ENCODE measurements around the gene ZNF143. TPM values are rescaled to one million over a fixed set of nuclear protein-coding genes. Genes with fewer than 3 reads are reported as not detected.
"Not testable (repeated sequence)": the region's sequence is repeated elsewhere in the genome, so short reads cannot be mapped to it uniquely, and the experiment has no call there.

ZNF143 gene
- 22.7 TPM for total RNA-seq
- long read RNA-seq, transcript ZNF143-213 (16 exons, 2,022 nt), result major isoform, 6 of 13 reads
- long read RNA-seq, transcript ZNF143-203 (16 exons, 2,947 nt), result minor isoform, 5 of 13 reads
- long read RNA-seq, partial matches to known transcripts, result 1 of 13 reads
- long read RNA-seq, other reads (novel, unspliced or antisense), result 1 of 13 reads

DNA sequence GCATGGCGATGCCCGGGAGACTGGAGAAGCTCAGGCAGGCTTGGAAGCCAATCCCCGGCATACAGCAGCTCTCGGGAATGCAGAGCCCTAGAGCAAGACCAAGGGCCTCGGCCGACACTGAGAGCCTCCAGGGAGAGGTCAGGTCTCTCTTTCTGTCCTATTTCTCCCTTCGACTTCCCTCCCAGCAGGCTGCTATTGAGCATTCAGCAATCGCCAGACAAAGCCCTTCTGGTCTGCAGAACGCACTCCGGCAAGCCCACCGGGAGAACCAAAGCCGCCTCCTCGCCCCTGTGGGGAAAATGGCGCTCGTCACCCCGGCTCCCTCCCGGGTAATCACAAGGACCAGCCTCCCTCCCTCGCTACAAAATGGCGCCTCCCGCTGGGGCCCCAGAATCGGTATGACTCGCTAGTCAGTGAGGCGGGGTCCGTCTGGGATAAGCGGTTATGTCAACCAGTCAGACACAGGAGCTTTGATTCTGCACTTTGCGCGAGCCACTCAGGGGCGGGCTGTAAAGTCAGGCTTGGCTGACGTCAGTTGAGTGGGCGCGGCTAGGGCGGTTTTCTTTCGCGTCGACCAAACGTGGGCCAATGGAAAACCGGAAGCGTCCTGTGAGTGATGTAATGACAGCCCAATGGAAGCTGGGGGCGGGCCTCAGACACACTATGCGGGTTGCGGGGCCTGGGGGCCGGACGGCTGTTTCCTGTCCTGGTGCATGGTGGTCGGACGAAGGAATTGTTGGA, at the start of gene ZNF143:
ZNF143 (plus strand) TSS at position 691 of the 741 bp plus-strand sequence. CDS start 10,297 bp downstream, outside the sequence.
- intact Hi-C loops (cut with DNase I), result loop anchor here (1.0 to 2.0 kb wide), 3 partner anchors 114 to 196 kb away; partner anchors contain the start of genes DENND5A and TMEM41B
- DNase-seq (ENCODE audit: missing footprints) (peak; percentile 100), ATAC-seq (peak; percentile 98)

DNA sequence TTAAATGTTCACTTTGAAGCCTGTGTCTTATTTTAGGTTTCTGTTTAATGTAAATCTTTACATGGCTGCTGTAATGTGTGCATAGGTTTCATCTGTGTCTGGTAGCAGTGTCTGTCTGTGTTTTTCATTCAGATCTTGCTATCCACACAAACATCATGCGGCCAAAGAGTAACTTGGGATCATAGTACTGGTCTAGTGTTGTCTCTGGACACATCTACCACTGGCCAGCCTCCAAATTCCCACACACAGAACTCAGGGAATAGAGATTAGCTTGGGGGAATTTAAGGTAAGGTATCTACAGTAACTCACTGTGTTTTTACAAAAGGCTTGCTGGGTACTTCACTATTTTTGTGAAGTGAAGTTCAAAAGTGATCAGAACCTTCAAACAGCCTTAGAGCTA, 32.1 kb upstream of the ZNF143 start:
- intact Hi-C loops (cut with DNase I), result no loop called here
- DNase-seq (ENCODE audit: missing footprints) (no peak), ATAC-seq (no peak)

DNA sequence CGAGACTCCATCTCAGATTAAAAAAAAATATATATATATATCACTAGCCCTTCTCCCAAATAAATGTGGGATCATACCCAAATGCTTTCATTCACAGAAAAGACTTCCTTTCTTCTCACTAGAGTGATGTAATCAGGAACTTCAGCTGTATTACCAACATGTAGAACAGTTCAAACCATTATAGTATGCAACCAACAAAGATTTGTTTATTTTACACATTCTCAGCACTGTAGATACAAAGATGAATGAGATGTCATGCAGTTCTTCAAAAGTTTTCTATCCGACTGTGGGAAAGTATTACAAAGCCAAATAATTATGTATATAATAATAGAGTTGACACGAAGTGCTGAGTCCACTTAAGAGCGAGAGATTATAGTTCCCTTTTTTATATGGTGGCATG, 22.2 kb upstream of the ZNF143 start:
- DNase-seq (ENCODE audit: missing footprints) (no peak), ATAC-seq (no peak)
- intact Hi-C loops (cut with DNase I), result no loop called here

DNA sequence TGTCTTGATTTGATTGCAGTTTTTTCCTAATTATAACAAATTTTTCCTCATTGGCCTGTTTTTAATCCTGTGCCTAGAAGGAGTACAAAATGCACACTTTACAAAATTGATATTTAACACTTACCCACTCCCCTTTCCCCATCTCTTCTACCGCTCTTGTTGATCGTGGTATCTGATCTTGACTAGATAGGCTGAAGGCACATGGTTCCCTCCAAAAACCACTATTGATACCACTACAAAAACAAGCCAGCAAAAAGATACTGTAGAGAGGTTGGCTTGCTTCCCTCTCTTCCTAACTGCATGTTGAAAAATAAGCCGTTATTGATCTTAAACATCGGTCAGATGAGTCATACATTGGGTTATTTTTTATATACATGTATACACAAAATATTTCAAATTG, 14.6 kb upstream of the ZNF143 start:
- DNase-seq (ENCODE audit: missing footprints) (no peak), ATAC-seq (no peak)
- intact Hi-C loops (cut with DNase I), result no loop called here

DNA sequence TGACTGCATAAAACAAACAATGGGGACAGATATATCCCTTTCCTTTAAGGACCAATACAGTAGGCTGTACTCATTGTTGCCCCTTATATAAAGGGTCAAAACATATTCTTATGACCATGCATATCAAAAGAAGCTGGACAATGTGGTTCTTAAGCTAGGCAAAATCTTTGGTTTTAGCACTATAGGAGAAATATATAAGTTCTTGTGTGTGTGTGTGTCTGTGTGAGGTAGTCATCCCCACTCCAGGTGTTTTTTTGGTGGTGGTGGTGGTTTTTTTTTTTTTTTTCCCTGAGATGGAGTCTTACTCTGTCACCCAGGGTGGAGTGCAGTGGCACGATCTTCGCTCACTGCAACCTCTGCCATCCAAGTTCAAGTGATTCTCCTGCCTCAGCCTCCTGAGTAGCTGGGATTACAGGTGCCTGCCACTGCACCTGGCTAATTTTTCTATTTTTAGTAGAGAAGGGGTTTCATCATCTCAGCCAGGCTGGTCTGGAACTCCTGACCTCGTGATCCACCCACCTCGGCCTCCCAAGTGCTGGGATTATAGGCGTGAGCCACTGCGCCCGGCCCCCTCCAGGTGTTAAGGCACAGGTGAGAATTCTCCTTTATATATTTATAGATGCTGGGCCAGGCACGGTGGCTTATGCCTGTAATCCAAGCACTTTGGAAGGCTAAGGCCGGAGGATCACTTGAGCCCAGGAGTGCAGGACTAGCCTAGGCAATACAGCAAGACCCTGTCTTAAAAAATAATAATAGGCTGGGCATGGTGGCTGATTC, 12.0 kb upstream of the ZNF143 start:
- DNase-seq (ENCODE audit: missing footprints) (no peak), ATAC-seq (no peak)
- intact Hi-C loops (cut with DNase I), result no loop called here

DNA sequence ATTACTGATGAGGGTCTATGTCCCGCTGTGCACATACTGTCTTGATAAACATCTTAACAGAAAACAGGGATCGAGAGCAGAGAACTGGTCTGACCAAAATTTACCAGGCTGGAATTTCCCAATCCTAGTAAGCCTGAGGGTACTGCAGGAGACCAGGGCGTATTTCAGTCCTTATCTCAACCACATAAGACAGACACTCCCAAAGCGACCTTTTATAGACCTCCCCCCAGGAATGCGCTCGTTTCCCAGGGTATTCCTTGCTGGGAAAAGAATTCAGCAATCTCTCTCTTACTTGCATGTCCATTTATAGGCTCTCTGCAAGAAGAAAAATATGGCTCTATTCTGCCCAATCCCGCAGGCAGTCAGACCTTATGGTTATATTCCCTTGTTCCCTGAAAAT, 8.8 kb upstream of the ZNF143 start:
- ATAC-seq; DNase-seq (ENCODE audit: missing footprints); intact Hi-C loops (cut with DNase I): not testable (repeated sequence)

DNA sequence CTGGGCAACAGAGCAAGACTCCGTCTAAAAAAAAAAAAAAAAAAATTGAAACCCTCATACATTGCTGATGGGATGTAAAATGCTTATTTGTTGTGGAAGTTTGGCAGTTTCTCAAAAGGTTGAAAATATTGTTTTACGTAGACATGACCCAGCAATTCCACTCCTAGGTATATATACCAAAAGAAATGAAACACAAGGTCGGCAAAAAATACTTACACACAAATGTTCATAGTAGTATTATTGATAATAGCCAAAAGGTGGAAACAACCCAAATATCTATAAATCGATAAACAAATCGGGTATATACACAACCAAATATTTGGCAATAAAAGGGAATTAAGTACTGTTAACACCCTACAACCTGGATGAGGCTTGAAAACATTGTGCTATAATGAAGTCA, 5.1 kb upstream of the ZNF143 start:
- intact Hi-C loops (cut with DNase I), result no loop called here
- no peak for DNase-seq (ENCODE audit: missing footprints)
- ATAC-seq, result no peak

DNA sequence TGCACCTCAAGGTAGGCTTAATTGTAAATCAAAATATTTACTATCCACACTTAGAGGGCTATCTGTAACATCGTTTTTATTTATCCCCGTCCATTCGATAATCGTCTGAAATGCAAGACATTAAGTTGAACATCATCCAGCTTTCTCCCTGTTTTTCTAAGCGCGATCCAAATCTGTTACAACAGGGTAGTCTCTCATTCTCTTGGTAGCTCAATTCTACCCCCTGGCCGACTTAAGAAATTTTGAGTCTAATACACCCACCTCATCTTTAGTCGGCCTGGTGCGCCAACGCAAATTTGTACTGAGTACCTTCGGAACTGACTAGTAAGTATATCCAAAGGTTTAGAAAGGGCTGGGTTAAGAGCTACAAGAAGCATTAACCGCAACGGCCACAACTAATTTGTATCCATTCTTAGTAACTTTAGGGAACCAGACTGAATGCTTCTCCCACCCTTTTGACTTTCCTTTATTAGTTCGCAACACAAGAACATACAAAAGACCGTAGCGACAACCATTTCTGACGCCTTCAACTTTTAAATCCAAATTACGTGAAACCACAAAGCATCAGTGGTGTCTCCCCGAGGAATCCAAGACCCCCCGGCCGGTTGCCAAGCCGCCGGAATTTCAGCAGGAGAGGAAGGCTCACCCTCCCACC, 1.0 kb upstream of the ZNF143 start:
- DNase-seq (ENCODE audit: missing footprints), result peak; percentile 77
- no peak for ATAC-seq
- intact Hi-C loops (cut with DNase I), result loop anchor here (2.0 kb wide), 2 partner anchors 115 to 195 kb away; partner anchors contain the start of gene DENND5A

DNA sequence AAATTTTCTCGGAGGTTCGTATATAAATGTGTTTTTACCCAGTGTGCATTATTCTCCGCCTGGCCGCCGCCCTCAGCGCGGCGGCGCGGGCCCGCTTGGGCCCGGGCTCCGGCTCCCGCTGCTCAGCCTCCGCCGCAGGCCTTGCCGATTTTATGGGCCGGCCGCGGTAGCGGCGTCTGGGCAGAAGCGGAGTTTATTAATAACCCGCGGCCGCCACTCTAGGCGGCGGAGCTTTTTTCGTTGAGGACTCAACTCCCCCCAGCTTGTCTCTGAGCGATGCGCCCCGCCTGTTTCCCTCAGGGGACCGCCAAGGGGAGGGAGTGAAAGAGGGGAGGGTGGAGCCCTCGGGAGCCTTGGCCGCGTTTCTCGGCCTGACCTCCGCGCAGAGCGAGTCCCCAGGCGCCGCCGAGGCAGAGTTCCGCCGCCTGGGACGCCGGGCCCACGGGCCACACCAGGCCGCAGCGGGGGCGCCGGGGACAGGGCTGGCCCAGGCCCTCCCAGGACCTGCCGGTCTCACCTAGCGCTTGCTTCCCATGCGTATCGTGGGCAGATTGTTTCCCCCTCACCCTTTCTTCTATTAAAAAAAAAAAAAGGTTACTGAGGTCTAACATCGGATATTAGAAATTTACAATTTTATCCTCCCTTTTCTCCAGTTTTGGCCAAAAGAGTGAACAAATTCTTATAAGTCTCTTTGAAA, 399 bp downstream of the ZNF143 start:
- intact Hi-C loops (cut with DNase I), result loop anchor here (1.0 to 2.0 kb wide), 3 partner anchors 114 to 196 kb away; partner anchors contain the start of genes DENND5A and TMEM41B
- peak; percentile 82 for ATAC-seq
- peak; percentile 93 for DNase-seq (ENCODE audit: missing footprints)

DNA sequence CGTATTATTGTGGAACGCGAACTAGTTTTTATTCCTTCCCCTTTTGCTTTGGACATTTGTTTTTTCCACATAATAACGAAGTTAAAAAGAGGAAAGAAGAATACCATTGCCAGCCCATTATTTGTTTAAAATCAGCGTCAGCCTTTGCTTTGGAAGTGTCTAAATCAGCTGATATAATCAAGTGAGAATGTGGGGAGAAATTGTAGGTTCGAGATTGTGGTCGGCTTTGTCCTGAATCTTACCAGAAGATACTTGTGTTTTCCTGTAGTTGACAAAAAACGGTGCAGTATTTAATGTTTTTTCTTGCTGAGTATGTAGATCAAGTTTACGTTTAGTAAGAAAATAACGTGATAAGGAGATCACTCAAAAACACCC, 935 bp downstream of the ZNF143 start:
- intact Hi-C loops (cut with DNase I), result loop anchor here (1.0 to 2.0 kb wide), 3 partner anchors 113 to 197 kb away; partner anchors contain the start of genes DENND5A and TMEM41B
- no peak for ATAC-seq
- no peak for DNase-seq (ENCODE audit: missing footprints)

DNA sequence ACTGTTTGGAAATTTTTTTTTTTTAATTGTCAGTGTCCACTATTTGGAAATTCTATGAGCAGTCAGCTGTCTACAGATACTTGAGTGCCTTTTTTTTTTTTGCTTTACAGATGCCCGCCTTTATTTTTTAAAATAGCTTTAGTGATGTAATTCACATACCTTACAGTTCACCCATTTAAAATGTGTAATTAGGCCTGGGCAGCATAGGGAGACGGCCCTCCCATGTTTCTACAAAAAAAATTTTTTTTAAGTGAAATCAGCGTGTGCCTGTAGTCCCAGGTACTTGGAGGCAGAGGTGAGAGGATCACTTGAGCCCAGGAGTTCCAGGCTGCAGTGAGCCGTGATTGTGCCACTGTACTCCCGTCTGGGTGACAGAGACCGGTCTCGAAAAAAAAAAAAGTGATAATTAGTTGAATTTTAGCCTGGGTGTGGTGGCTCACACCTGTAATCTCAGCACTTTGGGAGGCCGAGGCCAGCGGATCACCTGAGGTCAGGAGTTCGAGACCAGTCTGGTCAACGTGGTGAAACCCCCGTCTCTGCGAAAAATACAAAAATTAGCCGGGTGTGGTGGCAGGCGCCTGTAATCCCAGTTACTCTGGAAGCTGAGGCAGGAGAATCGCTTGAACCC, 1.5 kb downstream of the ZNF143 start:
- intact Hi-C loops (cut with DNase I), result no loop called here
- DNase-seq (ENCODE audit: missing footprints), result peak; percentile 56
- no peak for ATAC-seq

DNA sequence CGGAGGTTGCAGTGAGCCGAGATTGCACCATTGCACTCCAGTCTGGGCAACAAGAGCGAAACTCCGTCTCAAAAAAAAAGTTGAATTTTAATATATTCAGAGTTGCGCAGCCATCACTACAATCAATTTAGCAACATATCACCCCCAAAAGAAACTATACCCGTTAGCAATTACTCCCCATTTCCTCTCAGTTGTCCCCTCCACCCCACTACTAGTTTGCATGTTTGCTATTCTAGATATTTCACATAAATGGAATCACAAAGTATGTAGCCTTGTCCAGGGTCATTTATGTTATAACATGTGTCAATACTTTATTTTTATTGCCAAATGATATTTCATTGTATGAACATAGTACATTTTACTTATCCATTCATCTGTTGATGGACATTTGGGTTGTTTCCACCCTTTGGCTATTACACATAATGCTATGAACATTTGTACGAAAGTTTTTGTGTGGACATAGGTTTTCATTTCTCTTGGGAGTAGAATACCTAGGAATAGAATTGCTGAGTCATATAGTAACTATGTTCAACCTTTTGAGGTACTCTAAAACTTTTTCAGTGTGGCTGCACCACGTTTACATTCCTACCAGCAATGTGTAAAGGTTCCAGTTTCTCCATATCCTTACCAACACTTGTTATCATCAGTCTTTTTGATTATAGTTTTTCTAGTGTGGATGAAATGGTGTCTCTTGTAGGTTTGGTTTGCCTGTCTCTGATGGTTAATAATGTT, 2.2 kb downstream of the ZNF143 start:
- intact Hi-C loops (cut with DNase I), result no loop called here
- ATAC-seq (no peak), DNase-seq (ENCODE audit: missing footprints) (no peak)

DNA sequence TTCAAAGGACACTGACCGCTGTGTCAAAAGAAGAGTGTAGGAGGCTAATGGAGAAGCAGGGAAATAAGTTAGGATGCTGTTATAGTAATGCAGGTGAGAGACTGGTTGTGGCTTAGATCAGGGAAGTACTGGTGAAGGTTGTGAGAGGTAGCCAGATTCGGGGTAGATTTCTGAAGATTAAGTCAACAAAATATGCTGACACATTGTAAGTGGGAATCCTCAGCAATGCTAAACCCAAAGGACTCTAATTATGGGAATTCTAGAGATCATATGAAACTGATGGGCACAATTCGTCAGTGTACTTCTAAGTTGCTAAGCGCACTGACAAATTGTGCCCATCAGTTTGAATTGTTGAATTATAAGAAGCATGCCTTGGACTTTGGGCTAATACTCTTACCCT, 10.0 kb downstream of the ZNF143 start:
- ATAC-seq, result no peak
- intact Hi-C loops (cut with DNase I), result no loop called here
- DNase-seq (ENCODE audit: missing footprints), result no peak

DNA sequence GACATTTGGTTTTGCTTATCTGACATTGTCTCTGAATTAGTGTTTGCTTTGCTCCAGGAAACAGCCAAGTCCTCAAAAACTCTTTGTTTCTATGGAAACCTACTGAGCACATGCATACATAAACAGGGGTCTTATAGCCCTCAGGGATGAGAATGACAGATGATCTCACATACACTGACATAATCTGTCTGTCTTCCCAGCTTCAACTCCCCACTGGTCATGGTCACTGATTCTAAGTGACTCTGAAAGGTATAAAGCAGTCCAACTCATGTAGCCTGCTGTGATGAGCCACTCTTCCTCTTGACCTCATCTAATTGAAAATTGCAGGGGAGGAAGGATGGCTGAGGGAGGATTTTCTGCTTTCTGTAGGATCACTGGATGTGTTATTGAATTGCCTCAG, 12.6 kb downstream of the ZNF143 start:
- DNase-seq (ENCODE audit: missing footprints) (no peak), ATAC-seq (no peak)
- intact Hi-C loops (cut with DNase I), result no loop called here

DNA sequence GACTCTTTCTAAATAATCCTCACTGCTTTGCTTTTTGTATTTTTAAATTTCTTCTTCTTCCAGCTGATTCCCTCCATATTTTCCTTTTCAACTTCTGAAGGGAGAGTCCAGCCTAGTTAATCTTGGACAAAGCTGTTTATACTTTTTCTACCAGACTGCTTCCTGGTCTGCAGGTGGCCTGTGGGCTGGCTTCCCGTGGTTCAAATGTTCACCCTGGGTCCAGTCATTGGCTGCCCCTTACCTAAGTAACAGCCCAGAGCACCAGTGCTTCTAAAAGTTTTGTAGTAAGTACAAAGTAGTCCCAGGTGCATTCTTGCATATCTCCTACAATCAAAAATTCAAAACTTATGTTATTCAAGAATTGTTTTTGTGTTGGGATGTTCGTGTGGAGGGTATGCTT, 19.1 kb downstream of the ZNF143 start:
- DNase-seq (ENCODE audit: missing footprints) (no peak), ATAC-seq (no peak)
- intact Hi-C loops (cut with DNase I), result no loop called here

DNA sequence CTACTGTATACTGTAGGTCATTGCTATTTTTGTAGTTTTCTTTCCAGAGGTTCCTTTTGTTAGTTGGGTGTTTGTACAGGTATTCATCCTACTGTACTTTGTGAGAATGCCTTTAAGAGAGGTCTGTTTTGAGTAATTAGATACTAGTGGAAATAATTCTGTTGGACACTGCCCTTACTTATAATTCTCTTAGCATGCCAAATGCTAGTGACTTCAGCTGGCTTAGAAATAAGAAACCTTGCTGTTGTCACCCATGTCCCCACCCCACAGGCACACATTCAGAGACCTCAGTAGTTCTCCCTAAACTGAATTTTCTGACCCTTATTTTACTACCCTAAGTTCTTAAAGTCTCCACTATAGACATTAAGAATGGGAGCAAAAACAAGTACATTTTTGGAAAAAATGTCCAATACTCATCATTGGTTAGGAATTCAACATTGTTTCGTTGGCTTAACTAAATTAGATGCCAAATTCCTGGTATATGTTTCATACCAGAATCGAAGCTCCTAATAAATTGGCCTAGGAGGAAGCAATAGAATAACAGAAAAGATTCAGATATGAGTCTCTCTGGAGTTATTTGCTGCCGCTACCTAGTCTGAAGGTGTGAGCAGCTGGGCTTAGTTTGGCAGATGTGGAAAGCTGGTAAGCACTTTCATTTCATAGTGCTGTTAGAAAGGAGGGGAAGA, 28.4 kb downstream of the ZNF143 start:
- intact Hi-C loops (cut with DNase I), result no loop called here
- DNase-seq (ENCODE audit: missing footprints), result no peak
- ATAC-seq, result no peak

DNA sequence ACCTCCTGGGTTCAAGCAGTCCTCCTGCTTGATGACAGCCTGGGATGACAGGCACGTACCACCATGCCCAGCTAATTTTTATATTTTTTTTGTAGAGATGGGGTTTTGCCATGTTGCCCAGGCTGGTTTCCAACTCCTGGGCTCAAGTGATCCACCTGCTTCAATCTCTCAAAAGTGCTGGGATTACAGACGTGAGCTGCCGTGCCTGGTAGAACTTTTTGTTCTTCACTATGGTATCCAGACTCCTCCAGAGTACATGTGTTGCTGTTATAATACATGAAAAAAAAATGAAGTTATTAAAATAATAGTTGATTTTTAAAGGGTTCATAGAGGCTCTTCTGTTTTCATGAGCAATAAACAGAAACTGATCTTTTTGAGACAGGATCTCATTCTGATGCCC, 29.6 kb downstream of the ZNF143 start:
- DNase-seq (ENCODE audit: missing footprints) (no peak), ATAC-seq (no peak)
- intact Hi-C loops (cut with DNase I), result no loop called here

Data from Right ventricle myocardium inferior (tissue), 1 donor.